ENCODE measurements around the gene OSBPL9. TPM values are rescaled to one million over a fixed set of nuclear protein-coding genes. Genes with fewer than 3 reads are reported as not detected.

OSBPL9 gene
- total and polyA plus RNA-seq, 9 of the 15 experiments (the other 6 are each of a cell fraction or from before 2014, with no cell fraction given) = 43.9 to 217 (median 170) TPM

DNA sequence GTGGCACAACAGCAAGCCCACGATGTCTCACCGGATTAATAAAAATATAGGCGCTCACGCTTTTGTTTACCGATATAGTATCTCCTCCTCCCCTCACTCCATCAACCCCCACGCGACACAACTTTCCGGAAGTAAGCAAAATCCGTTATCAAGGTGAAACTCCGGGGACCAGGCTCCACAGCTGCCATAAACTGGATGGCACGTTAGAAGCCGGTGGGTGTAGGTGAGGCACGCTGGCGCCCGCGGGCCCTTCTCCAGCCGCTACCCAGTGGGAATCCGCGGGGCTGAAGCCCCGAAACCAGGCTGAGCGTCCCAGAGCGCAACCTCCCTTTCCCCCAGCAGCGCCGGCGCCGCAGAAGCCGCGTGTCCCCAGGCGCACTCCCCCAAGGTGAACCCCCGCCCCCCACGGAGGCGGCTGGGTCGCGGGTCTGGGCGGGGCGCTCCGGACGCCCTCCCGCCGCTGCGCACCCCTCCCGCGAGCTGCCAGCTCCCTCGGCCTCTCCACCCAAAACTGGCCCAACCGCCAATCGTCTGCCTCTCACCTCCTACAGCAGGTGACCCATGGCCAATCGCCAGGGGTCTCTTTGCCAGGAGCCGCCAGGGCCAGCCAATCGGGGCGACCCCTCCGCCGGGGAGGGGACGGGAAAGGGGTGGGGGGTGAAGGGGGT, 112.4 kb downstream of the OSBPL9 start (continued):
- TF ChIP-seq, protein P1, sequence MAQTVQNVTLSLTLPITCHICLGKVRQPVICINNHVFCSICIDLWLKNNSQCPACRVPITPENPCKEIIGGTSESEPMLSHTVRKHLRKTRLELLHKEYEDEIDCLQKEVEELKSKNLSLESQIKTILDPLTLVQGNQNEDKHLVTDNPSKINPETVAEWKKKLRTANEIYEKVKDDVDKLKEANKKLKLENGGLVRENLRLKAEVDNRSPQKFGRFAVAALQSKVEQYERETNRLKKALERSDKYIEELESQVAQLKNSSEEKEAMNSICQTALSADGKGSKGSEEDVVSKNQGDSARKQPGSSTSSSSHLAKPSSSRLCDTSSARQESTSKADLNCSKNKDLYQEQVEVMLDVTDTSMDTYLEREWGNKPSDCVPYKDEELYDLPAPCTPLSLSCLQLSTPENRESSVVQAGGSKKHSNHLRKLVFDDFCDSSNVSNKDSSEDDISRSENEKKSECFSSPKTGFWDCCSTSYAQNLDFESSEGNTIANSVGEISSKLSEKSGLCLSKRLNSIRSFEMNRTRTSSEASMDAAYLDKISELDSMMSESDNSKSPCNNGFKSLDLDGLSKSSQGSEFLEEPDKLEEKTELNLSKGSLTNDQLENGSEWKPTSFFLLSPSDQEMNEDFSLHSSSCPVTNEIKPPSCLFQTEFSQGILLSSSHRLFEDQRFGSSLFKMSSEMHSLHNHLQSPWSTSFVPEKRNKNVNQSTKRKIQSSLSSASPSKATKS (CRISPR knock-in tag; IDR thresholded peaks at IDR 0.05) = no peak
- TF ChIP-seq JUND (IDR thresholded peaks at IDR 0.05; ENCODE audit: borderline replicate concordance, low read depth, low read length) = peak; percentile 30; the same call in 1 of the 2 replicates
- peak; percentile 46; the same call in 1 of the 3 replicates for TF ChIP-seq JUND (tag; IDR thresholded peaks at IDR 0.05; ENCODE audit: borderline replicate concordance, low read depth, low read length)
- peak; percentile 75 for TF ChIP-seq LEF1 (IDR thresholded peaks at IDR 0.05)
- no peak for TF ChIP-seq RBM34 (IDR thresholded peaks at IDR 0.05; ENCODE audit: borderline replicate concordance, insufficient read depth, low read length)
- TF ChIP-seq TARDBP (IDR thresholded peaks at IDR 0.05) = no peak; the same call in 1 of the 2 replicates
- TF ChIP-seq, protein P2, sequence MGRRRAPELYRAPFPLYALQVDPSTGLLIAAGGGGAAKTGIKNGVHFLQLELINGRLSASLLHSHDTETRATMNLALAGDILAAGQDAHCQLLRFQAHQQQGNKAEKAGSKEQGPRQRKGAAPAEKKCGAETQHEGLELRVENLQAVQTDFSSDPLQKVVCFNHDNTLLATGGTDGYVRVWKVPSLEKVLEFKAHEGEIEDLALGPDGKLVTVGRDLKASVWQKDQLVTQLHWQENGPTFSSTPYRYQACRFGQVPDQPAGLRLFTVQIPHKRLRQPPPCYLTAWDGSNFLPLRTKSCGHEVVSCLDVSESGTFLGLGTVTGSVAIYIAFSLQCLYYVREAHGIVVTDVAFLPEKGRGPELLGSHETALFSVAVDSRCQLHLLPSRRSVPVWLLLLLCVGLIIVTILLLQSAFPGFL (CRISPR knock-in tag; IDR thresholded peaks at IDR 0.05) = peak; percentile 93; the same call in 1 of the 2 replicates
- TF ChIP-seq HNRNPH1 (optimal IDR thresholded peaks at IDR 0.05; ENCODE audit: low read depth, low read length) = no peak
- TF ChIP-seq HDAC8 (tag; IDR thresholded peaks at IDR 0.05) = no peak
- TF ChIP-seq NR3C1 (CRISPR knock-in tag; IDR thresholded peaks at IDR 0.05) = no peak
- TF ChIP-seq, protein P3, sequence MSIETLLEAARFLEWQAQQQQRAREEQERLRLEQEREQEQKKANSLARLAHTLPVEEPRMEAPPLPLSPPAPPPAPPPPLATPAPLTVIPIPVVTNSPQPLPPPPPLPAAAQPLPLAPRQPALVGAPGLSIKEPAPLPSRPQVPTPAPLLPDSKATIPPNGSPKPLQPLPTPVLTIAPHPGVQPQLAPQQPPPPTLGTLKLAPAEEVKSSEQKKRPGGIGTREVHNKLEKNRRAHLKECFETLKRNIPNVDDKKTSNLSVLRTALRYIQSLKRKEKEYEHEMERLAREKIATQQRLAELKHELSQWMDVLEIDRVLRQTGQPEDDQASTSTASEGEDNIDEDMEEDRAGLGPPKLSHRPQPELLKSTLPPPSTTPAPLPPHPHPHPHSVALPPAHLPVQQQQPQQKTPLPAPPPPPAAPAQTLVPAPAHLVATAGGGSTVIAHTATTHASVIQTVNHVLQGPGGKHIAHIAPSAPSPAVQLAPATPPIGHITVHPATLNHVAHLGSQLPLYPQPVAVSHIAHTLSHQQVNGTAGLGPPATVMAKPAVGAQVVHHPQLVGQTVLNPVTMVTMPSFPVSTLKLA (conservative IDR thresholded peaks at IDR 0.05) = peak; percentile 82 to 95
- TF ChIP-seq FOXA1 (IDR thresholded peaks at IDR 0.05; ENCODE audit: borderline replicate concordance) = no peak
- 0 out of 2 replicates have a peak, but pooled peaks have one; percentile 18 for TF ChIP-seq TEAD4 (IDR thresholded peaks at IDR 0.05; ENCODE audit: low read length)
- TF ChIP-seq TEAD4 (CRISPR knock-in tag; IDR thresholded peaks at IDR 0.05; ENCODE audit: borderline replicate concordance) = no peak
- TF ChIP-seq, protein P4, sequence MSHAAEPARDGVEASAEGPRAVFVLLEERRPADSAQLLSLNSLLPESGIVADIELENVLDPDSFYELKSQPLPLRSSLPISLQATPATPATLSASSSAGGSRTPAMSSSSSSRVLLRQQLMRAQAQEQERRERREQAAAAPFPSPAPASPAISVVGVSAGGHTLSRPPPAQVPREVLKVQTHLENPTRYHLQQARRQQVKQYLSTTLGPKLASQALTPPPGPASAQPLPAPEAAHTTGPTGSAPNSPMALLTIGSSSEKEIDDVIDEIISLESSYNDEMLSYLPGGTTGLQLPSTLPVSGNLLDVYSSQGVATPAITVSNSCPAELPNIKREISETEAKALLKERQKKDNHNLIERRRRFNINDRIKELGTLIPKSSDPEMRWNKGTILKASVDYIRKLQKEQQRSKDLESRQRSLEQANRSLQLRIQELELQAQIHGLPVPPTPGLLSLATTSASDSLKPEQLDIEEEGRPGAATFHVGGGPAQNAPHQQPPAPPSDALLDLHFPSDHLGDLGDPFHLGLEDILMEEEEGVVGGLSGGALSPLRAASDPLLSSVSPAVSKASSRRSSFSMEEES (CRISPR knock-in tag; IDR thresholded peaks at IDR 0.05) = no peak
- TF ChIP-seq, protein P5, sequence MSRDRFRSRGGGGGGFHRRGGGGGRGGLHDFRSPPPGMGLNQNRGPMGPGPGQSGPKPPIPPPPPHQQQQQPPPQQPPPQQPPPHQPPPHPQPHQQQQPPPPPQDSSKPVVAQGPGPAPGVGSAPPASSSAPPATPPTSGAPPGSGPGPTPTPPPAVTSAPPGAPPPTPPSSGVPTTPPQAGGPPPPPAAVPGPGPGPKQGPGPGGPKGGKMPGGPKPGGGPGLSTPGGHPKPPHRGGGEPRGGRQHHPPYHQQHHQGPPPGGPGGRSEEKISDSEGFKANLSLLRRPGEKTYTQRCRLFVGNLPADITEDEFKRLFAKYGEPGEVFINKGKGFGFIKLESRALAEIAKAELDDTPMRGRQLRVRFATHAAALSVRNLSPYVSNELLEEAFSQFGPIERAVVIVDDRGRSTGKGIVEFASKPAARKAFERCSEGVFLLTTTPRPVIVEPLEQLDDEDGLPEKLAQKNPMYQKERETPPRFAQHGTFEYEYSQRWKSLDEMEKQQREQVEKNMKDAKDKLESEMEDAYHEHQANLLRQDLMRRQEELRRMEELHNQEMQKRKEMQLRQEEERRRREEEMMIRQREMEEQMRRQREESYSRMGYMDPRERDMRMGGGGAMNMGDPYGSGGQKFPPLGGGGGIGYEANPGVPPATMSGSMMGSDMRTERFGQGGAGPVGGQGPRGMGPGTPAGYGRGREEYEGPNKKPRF (IDR thresholded peaks at IDR 0.05; ENCODE audit: low read depth, low read length) = no peak
- 0 out of 2 replicates have a peak, but pooled peaks have one; percentile 49 for TF ChIP-seq KAT7 (CRISPR knock-in tag; IDR thresholded peaks at IDR 0.05; ENCODE audit: borderline replicate concordance)
- no peak for TF ChIP-seq ZNF561 (CRISPR knock-in tag; conservative IDR thresholded peaks at IDR 0.05)
- TF ChIP-seq ZNF3 (CRISPR knock-in tag; IDR thresholded peaks at IDR 0.05) = no peak
- no peak for TF ChIP-seq BDP1 (IDR thresholded peaks at IDR 0.05; ENCODE audit: insufficient read depth, insufficient read length)
